Measurements from ENCODE around the gene RSPO4.
"Not testable (repeated sequence)": the region's sequence is repeated elsewhere in the genome, so short reads cannot be mapped to it uniquely, and the experiment has no call there.

Gene RSPO4

DNA sequence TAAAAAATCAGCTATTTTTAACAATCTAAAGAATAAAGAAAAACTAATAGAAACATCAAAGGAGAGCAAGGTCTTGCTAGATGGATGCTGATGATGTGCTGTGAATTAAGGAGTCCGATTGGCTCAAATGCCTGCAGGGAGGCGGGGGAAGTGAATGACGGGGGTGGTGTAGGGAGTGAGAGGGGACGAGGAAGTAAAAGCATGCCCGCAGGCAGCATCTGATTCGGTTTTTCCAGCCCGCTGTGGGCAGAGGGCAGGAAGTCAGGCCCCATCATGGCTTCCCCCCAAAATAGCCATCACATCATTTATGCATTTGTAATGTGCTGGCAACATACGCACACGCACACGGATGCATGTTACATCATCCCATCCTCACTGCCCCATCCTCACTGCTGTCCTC is 10.3 kb downstream of the RSPO4 start:
- Histone ChIP-seq H3K27me3 (ENCODE audit: control insufficient read depth, insufficient read depth, low read length) (no peaks in the 10 kb centered on the region), H3K4me3 (ENCODE audit: low read length) (no peak overlapping the region), H3K4me1 (ENCODE audit: control insufficient read depth, insufficient read depth, low read length) (no peaks in the 10 kb centered on the region), H3K27ac (ENCODE audit: low read length) (no peak overlapping the region), H3K9me3 (ENCODE audit: control insufficient read depth, insufficient read depth, low read length) (no peaks in the 10 kb centered on the region), H3K36me3 (ENCODE audit: control insufficient read depth, insufficient read depth, low read length) (no peaks in the 10 kb centered on the region)
- DNase-seq (ENCODE audit: low read depth, low spot score) = no peak
- no CpG with 5 or more reads among the region's 10 CpGs for WGBS (ENCODE audit: insufficient coverage, insufficient read length)

DNA sequence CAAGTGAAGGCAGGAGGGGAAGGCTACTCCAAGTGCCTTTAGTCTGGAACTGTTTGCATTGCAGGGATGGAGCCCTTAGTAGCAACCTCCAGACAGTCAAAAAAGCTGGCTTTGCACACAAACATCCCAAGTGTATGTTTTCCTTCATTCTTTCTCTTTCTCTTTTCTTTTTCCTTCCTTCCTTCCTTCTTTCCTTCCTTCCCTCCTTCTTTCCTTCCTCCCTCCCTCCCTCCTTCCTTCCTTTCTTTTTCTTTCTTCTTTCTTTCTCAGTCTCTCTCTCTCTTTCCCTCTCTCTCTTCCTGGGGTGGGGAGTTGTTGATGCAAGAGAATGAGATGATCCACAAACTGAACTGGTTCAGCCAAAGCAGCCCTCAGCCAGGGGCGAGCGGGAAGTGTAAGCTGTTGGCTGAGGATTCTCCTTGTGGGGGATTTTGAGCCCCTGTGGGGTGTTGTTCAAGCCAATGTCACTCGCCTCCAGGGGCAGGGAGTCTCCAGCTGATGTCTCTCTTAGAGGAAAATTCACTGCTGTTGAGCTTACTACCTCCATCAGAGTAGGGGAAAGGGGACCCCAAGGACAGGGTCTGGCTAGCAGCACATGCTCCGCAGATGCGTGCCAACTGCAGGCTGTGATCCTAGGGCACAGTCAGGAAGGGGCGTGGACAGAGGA is 11.7 kb downstream of the RSPO4 start:
- no peaks in the 10 kb centered on the region for H3K9me3 ChIP-seq (ENCODE audit: control insufficient read depth, insufficient read depth, low read length)
- no peaks in the 10 kb centered on the region for H3K27me3 ChIP-seq (ENCODE audit: control insufficient read depth, insufficient read depth, low read length)
- DNase-seq (ENCODE audit: low read depth, low spot score) = no peak
- WGBS (ENCODE audit: insufficient coverage, insufficient read length) = no CpG with 5 or more reads among the region's 6 CpGs
- H3K27ac ChIP-seq (ENCODE audit: low read length) = no peak overlapping the region
- no peaks in the 10 kb centered on the region for H3K4me1 ChIP-seq (ENCODE audit: control insufficient read depth, insufficient read depth, low read length)
- no peaks in the 10 kb centered on the region for H3K36me3 ChIP-seq (ENCODE audit: control insufficient read depth, insufficient read depth, low read length)
- H3K4me3 ChIP-seq (ENCODE audit: low read length) = no peak overlapping the region

DNA sequence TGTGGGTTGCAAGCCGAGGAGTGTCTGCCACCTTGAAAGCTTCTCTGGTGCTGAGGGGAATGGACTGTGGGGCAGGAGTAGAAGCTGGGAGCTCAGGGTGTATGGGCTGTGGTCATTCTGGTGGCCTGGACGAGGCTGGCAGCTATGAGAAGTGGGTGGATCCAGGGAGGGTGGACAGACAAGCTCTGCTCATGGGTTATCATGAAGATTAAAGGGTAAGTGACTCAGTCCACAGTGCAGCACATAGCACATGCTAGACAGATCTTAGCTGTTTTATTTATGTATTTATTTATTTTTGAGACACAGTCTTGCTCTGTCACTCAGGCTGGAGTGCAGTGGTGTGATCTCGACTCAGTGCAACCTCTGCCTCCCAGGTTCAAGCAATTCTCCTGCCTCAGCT is 13.8 kb downstream of the RSPO4 start:
- no peak overlapping the region for H3K4me3 ChIP-seq (ENCODE audit: low read length)
- WGBS (ENCODE audit: insufficient coverage, insufficient read length) = no CpG with 5 or more reads among the region's 3 CpGs
- DNase-seq (ENCODE audit: low read depth, low spot score) = no peak

DNA sequence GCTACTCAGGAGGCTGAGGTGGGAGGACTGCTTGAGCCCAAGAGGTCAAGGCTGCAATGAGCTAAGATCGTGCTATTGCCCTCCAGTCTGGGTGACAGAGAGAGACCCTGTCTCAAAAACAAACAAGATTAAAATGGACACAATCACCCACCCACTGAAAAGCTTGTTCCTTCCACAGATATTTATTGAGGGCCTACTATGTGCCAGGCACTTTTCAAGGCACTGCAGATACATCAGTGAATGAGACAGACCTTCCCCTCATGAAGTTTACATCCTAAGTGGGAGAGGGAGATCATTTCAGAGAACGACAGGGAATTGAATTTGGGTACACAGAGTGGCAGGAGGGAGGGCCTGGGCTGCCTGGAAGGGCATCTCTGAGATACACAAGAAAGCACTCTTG is 14.4 kb downstream of the RSPO4 start:
- H3K9me3 ChIP-seq (ENCODE audit: control insufficient read depth, insufficient read depth, low read length) = no peaks in the 10 kb centered on the region
- WGBS (ENCODE audit: insufficient coverage, insufficient read length) = no CpG with 5 or more reads among the region's 2 CpGs
- no peak for DNase-seq (ENCODE audit: low read depth, low spot score)

More for the DNA sequence above, 13.8 kb downstream of the RSPO4 start:
- Histone ChIP-seq H3K36me3 (ENCODE audit: control insufficient read depth, insufficient read depth, low read length) (no peaks in the 10 kb centered on the region), H3K9me3 (ENCODE audit: control insufficient read depth, insufficient read depth, low read length) (no peaks in the 10 kb centered on the region), H3K4me1 (ENCODE audit: control insufficient read depth, insufficient read depth, low read length) (no peaks in the 10 kb centered on the region), H3K27ac (ENCODE audit: low read length) (no peak overlapping the region), H3K27me3 (ENCODE audit: control insufficient read depth, insufficient read depth, low read length) (no peaks in the 10 kb centered on the region)

DNA sequence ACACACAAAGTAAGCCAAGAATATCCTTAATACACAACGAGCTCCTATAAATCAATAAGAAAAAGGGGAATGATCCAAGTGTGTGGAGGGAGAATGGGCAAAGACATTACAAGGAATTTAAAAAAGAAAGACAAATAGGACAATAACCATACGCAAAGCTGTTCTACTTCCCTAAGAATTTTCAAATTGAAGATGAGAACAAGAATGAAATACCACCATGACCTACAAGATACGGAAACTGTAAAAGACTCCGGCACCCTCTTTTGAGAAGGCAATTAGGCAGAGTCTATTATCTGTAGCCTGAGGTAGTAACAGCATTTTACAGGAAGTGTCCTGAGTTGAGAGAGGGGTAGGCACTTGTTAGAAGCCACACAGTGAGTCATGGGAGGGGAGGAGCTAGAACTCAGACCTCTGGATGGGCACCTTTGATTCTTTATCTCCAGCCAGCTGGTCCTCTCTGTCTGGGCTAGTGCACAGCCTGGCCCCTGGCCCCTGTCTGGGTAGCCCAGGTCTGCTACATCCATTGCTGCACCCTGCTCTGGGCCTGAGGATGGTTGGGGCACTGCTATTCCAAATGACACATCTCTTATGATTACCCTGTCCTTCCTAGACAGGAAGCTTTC is 15.3 kb downstream of the RSPO4 start:
- H3K4me3 ChIP-seq (ENCODE audit: low read length) = no peak overlapping the region
- H3K36me3 ChIP-seq (ENCODE audit: control insufficient read depth, insufficient read depth, low read length) = no peaks in the 10 kb centered on the region
- DNase-seq (ENCODE audit: low read depth, low spot score) = no peak
- H3K9me3 ChIP-seq (ENCODE audit: control insufficient read depth, insufficient read depth, low read length) = no peaks in the 10 kb centered on the region
- H3K27ac ChIP-seq (ENCODE audit: low read length) = no peak overlapping the region
- no peaks in the 10 kb centered on the region for H3K27me3 ChIP-seq (ENCODE audit: control insufficient read depth, insufficient read depth, low read length)
- no peaks in the 10 kb centered on the region; the same call in 1 of the 2 replicates for H3K4me1 ChIP-seq (ENCODE audit: control insufficient read depth, insufficient read depth, low read length)
- WGBS (ENCODE audit: insufficient coverage, insufficient read length) = no CpG with 5 or more reads among the region's 4 CpGs

More for the DNA sequence above, 14.4 kb downstream of the RSPO4 start:
- H3K4me3 ChIP-seq (ENCODE audit: low read length) = no peak overlapping the region
- no peaks in the 10 kb centered on the region for H3K36me3 ChIP-seq (ENCODE audit: control insufficient read depth, insufficient read depth, low read length)
- H3K4me1 ChIP-seq (ENCODE audit: control insufficient read depth, insufficient read depth, low read length) = no peaks in the 10 kb centered on the region; the same call in 1 of the 2 replicates
- no peaks in the 10 kb centered on the region for H3K27me3 ChIP-seq (ENCODE audit: control insufficient read depth, insufficient read depth, low read length)
- H3K27ac ChIP-seq (ENCODE audit: low read length) = no peak overlapping the region

DNA sequence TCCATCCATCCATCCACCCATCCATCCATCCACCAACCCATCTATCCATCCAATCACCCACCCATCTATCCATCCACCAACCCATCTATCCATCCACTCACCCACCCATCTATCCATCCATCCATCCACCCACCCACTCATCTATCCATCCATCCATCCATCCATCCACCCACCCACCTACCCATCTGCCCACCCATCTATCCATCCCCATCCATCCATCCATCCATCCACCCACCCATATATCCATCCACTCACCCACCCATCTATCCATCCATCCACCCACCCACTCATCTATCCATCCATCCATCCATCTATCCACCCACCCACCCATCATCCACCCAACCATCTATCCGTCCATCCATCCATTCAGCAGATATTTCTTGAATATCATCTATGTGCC is 17.1 kb downstream of the RSPO4 start:
- H3K4me3 ChIP-seq (ENCODE audit: low read length); DNase-seq (ENCODE audit: low read depth, low spot score); H3K36me3 ChIP-seq (ENCODE audit: control insufficient read depth, insufficient read depth, low read length); H3K4me1 ChIP-seq (ENCODE audit: control insufficient read depth, insufficient read depth, low read length); H3K9me3 ChIP-seq (ENCODE audit: control insufficient read depth, insufficient read depth, low read length); H3K27me3 ChIP-seq (ENCODE audit: control insufficient read depth, insufficient read depth, low read length); H3K27ac ChIP-seq (ENCODE audit: low read length): not testable (repeated sequence)
- 100% methylated on average over 1 of the region's 1 CpG for WGBS (ENCODE audit: insufficient coverage, insufficient read length)

DNA sequence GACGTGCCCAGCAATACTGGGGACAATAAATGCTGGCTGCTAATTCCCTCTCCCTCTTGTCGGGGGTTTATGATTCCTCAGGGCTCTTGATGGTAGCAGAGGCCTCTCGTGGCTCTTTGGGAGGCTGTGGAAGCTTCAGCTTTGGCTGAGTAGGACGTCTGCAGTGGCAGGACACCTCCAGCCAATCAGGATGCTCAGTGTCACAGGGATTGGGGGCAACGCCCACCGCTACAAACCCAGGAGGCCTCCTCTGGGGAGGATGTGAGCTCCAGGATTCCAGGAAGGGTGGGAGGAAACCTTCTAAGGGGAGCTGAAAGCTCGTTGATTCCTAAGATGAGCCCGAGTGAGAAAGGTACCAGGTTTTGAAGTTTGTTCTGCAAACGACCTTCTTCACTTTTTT is 19.4 kb downstream of the RSPO4 start:
- no CpG with 5 or more reads among the region's 9 CpGs for WGBS (ENCODE audit: insufficient coverage, insufficient read length)
- DNase-seq (ENCODE audit: low read depth, low spot score) = no peak
- H3K36me3 ChIP-seq (ENCODE audit: control insufficient read depth, insufficient read depth, low read length) = no peaks in the 10 kb centered on the region

DNA sequence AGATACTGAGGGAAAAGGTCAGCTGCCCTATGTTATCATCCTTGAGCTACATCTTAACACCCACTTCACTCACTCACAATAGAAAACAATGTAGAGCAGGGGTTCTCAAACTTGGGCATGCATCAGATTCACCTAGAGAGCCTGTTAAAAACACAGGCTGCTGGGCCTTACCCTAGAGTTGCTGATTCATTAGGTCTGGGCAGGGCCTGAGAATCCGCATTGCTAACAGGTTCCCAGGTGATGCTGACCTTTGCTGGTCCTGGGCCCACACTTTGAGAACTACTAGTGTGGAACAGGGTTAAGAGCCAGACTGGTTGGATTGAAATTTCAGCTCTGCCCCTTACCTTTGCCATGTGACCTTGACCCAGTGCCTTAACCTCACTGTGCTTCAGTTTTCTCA is 25.1 kb downstream of the RSPO4 start:
- WGBS (ENCODE audit: insufficient coverage, insufficient read length) = no CpG with 5 or more reads among the region's 1 CpG
- Histone ChIP-seq H3K9me3 (ENCODE audit: control insufficient read depth, insufficient read depth, low read length) (no peaks in the 10 kb centered on the region), H3K27ac (ENCODE audit: low read length) (no peak overlapping the region), H3K4me1 (ENCODE audit: control insufficient read depth, insufficient read depth, low read length) (no peaks in the 10 kb centered on the region), H3K36me3 (ENCODE audit: control insufficient read depth, insufficient read depth, low read length) (no peaks in the 10 kb centered on the region), H3K4me3 (ENCODE audit: low read length) (no peak overlapping the region), H3K27me3 (ENCODE audit: control insufficient read depth, insufficient read depth, low read length) (no peaks in the 10 kb centered on the region)
- no peak for DNase-seq (ENCODE audit: low read depth, low spot score)

More for the DNA sequence above, 19.4 kb downstream of the RSPO4 start:
- H3K9me3 ChIP-seq (ENCODE audit: control insufficient read depth, insufficient read depth, low read length) = no peaks in the 10 kb centered on the region
- no peaks in the 10 kb centered on the region for H3K27me3 ChIP-seq (ENCODE audit: control insufficient read depth, insufficient read depth, low read length)
- no peak overlapping the region for H3K4me3 ChIP-seq (ENCODE audit: low read length)
- no peaks in the 10 kb centered on the region; the same call in 1 of the 2 replicates for H3K4me1 ChIP-seq (ENCODE audit: control insufficient read depth, insufficient read depth, low read length)
- H3K27ac ChIP-seq (ENCODE audit: low read length) = no peak overlapping the region

DNA sequence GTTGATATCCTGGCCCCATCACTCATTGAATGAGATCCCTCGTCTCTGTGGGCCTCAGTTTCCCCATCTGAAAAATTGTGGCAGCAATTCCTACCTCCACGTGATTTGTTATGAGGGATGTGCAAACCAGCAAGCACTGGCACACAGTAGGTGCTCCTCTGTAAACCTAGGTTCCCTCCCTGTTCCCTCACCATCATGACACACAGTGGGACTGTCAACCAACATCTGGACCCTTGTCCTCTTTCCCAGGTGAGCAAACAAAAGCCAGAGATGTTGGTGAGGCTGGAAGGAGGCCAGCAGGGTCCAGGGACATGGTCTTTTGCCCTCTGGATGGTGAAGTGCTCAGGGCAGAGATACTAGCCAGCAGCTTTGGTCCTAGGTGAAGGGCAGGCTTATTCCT is 26.1 kb downstream of the RSPO4 start:
- no peak for DNase-seq (ENCODE audit: low read depth, low spot score)
- WGBS (ENCODE audit: insufficient coverage, insufficient read length) = no CpG with 5 or more reads among the region's 2 CpGs
- no peaks in the 10 kb centered on the region for H3K9me3 ChIP-seq (ENCODE audit: control insufficient read depth, insufficient read depth, low read length)

DNA sequence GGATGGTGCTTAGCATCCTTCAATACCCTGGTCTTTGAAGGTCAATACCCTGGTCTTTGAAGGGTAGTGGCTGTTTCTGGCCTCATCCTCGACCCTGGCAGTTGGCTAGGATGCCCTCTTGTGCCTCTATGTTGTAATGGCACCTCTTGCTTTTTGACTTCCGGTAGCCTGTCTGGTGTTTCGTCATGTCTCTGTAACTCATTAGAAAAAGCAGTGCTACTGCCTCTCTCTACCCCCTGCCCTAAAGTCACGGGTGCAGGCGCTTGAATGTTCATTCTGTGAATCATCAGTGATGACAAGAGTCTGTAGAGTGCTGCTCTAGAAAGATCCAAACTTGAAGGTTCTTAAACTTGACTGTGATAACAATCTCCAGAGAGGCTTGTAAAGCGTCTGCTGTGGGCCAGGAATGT is 28.3 kb downstream of the RSPO4 start:
- DNase-seq (ENCODE audit: low read depth, low spot score) = peak; percentile 29
- Histone ChIP-seq H3K27me3 (ENCODE audit: control insufficient read depth, insufficient read depth, low read length) (no peaks in the 10 kb centered on the region), H3K27ac (ENCODE audit: low read length) (no peak overlapping the region), H3K9me3 (ENCODE audit: control insufficient read depth, insufficient read depth, low read length) (no peaks in the 10 kb centered on the region), H3K36me3 (ENCODE audit: control insufficient read depth, insufficient read depth, low read length) (no peaks in the 10 kb centered on the region), H3K4me1 (ENCODE audit: control insufficient read depth, insufficient read depth, low read length) (no peaks in the 10 kb centered on the region), H3K4me3 (ENCODE audit: low read length) (no peak overlapping the region)
- WGBS (ENCODE audit: insufficient coverage, insufficient read length) = no CpG with 5 or more reads among the region's 6 CpGs

More for the DNA sequence above, 26.1 kb downstream of the RSPO4 start:
- no peaks in the 10 kb centered on the region for H3K36me3 ChIP-seq (ENCODE audit: control insufficient read depth, insufficient read depth, low read length)
- no peak overlapping the region for H3K4me3 ChIP-seq (ENCODE audit: low read length)
- H3K4me1 ChIP-seq (ENCODE audit: control insufficient read depth, insufficient read depth, low read length) = no peaks in the 10 kb centered on the region
- H3K27ac ChIP-seq (ENCODE audit: low read length) = no peak overlapping the region
- H3K27me3 ChIP-seq (ENCODE audit: control insufficient read depth, insufficient read depth, low read length) = no peaks in the 10 kb centered on the region

DNA sequence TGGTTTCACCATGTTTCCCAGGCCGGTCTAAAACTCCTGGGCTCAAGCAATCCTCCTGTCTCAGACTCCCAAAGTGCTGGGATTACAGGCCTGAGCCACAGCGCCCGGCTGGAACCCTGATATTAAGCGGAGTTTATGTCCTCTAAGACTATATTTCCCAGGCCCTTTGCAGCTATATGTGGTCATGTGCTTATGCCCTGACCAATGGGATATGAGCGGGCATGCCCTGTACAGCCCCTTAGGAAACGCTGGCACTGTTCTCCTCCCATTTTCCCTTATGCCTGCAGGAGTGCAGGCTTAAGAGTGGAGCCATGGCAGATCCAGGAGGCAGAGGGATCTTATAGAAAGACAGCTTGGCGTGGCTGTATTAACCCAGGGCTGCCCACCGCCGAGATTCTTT is 29.9 kb downstream of the RSPO4 start:
- no peak overlapping the region for H3K27ac ChIP-seq (ENCODE audit: low read length)

More for the DNA sequence above, 29.9 kb downstream of the RSPO4 start:
- H3K36me3 ChIP-seq (ENCODE audit: control insufficient read depth, insufficient read depth, low read length) = no peaks in the 10 kb centered on the region
- no peaks in the 10 kb centered on the region for H3K4me1 ChIP-seq (ENCODE audit: control insufficient read depth, insufficient read depth, low read length)
- WGBS (ENCODE audit: insufficient coverage, insufficient read length) = no CpG with 5 or more reads among the region's 9 CpGs
- no peak overlapping the region for H3K4me3 ChIP-seq (ENCODE audit: low read length)
- no peaks in the 10 kb centered on the region for H3K27me3 ChIP-seq (ENCODE audit: control insufficient read depth, insufficient read depth, low read length)
- DNase-seq (ENCODE audit: low read depth, low spot score) = no peak
- no peaks in the 10 kb centered on the region for H3K9me3 ChIP-seq (ENCODE audit: control insufficient read depth, insufficient read depth, low read length)

Measured in iPS DF 6.9 (cell line).